Mammary epithelial cell (primary cell): ENCODE results near the gene C1QTNF1.

ENCODE experiments used
- CTCF ChIP-seq, 2 donors: IDR thresholded peaks in 1 of 2; conservative IDR thresholded peaks in 1 of 2; 2 replicates each; pipeline ENCODE4 v1.5.1; 2011 to 2012; ENCODE audit warnings: inconsistent platforms in 2 of 2, low read length in 2 of 2, mild to moderate bottlenecking in 2 of 2, control low read depth in 1 of 2, low read depth in 1 of 2; ENCODE audit not compliant: insufficient read depth in 1 of 2; ENCODE audit errors: extremely low read depth in 1 of 2
- EZH2 ChIP-seq: IDR thresholded peaks from 2 replicates; pipeline ENCODE4 v1.6.1; 2012; ENCODE audit warnings: low read length, inconsistent platforms, borderline replicate concordance

GRCh38 chr17:79002291-79002690 is 21.7 kb upstream of the C1QTNF1 start:
- TF ChIP-seq CTCF (conservative IDR thresholded peaks at IDR 0.05 in 1 of 2, IDR thresholded peaks at IDR 0.05 in 1 of 2; ENCODE audit: extremely low read depth in 1 of 2, insufficient read depth in 1 of 2, low read depth in 1 of 2, low read length in 2 of 2): no peak
- TF ChIP-seq EZH2: no peak
